BLaER1 treated with 17β-estradiol and CSF1 and Interleukin-3, amounts not matched to agents 10 nM and 100 nM (cell line): ENCODE results near the gene SUGP2.
"Not testable (repeated sequence)": the region's sequence is repeated elsewhere in the genome, so short reads cannot be mapped to it uniquely, and the experiment has no call there.

Experiments
- H3K27ac ChIP-seq, 11 experiments: shearing (Covaris generic); formaldehyde crosslinking; 2 replicates each; pipeline ENCODE4 v1.8.1; 2022
- H3K27me3 ChIP-seq, 11 experiments: shearing (Covaris generic); formaldehyde crosslinking; 2 replicates each; pipeline ENCODE4 v1.8.1; 2022
- H3K36me3 ChIP-seq, 11 experiments: shearing (Covaris generic); formaldehyde crosslinking; 2 replicates each; pipeline ENCODE4 v1.8.1; 2022
- H3K4me1 ChIP-seq, 10 experiments: shearing (Covaris generic); formaldehyde crosslinking; 2 replicates each; pipeline ENCODE4 v1.8.1; 2022
- H3K4me2 ChIP-seq, 11 experiments: shearing (Covaris generic); formaldehyde crosslinking; 2 replicates each; pipeline ENCODE4 v1.8.1; 2022
- H3K4me3 ChIP-seq, 10 experiments: shearing (Covaris generic); formaldehyde crosslinking; 2 replicates each; pipeline ENCODE4 v1.8.1; 2022
- H3K9ac ChIP-seq, 11 experiments: shearing (Covaris generic); formaldehyde crosslinking; 2 replicates each; pipeline ENCODE4 v1.8.1; 2022
- H3K9me3 ChIP-seq, 11 experiments: shearing (Covaris generic); formaldehyde crosslinking; replicated peaks in 1 of 11; 2 replicates each; pipeline ENCODE4 v1.8.1; 2022
- H4K20me1 ChIP-seq, 11 experiments: shearing (Covaris generic); formaldehyde crosslinking; 2 replicates each; pipeline ENCODE4 v1.8.1; 2022
- Cebpa-rat ChIP-seq, 11 experiments: shearing (Covaris generic); IDR thresholded peaks; 2 replicates each; pipeline ENCODE4 v1.8.1; 2022

SUGP2 gene

GRCh38 chr19:19033176-19033425 lies 216 bp downstream of the SUGP2 start:
- H3K27ac ChIP-seq: peak overlapping the region; percentile 90 to 100 (median 98)
- H3K9me3 ChIP-seq: peaks cover 6 to 20% (median 15%) of the 10 kb centered on the region in 11 experiments; a peak in 21 of 22 replicates
- peaks cover 25 to 80% (median 68%) of the 10 kb centered on the region in 11 experiments; a peak in 21 of 22 replicates for H4K20me1 ChIP-seq
- TF ChIP-seq Cebpa-rat (IDR thresholded peaks at IDR 0.05): no peak
- peak overlapping the region; percentile 96 to 100 (median 98) for H3K9ac ChIP-seq
- peak overlapping the region; percentile 82 to 100 (median 95) for H3K4me3 ChIP-seq
- peak overlapping the region; percentile 74 to 95 (median 88) for H3K4me2 ChIP-seq
- peaks cover 33 to 48% (median 41%) of the 10 kb centered on the region in 10 experiments for H3K4me1 ChIP-seq
- peaks cover 40 to 70% (median 63%) of the 10 kb centered on the region in 11 experiments for H3K36me3 ChIP-seq
- H3K27me3 ChIP-seq: no peaks in the 10 kb centered on the region

GRCh38 chr19:19032420-19033175 lies 719 bp downstream of the SUGP2 start:
- peaks cover 33 to 48% (median 41%) of the 10 kb centered on the region in 10 experiments for H3K4me1 ChIP-seq

DNA sequence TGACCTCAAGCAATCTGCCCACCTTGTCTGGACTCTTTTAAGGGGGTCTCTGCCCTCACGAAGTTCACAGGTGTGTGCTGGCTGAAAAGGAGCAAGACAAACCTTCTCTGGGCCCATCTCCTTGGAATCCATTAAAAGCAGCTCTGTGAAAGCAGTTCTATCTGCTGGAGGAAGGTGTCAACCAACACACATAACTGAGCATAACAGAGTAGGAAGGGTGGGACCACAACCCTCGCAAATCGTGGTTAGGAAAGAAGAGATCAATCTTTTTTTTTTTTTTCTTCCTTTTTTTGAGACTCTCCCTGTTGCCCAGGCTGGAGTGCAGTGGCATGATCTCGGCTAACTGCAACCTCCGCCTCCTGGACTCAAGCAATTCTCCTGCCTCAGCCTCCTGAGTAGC lies 1.4 kb downstream of the SUGP2 start:
- H3K4me2 ChIP-seq: peak overlapping the region; percentile 74 to 95 (median 88)
- peak overlapping the region; percentile 96 to 100 (median 98) for H3K9ac ChIP-seq
- no peaks in the 10 kb centered on the region for H3K27me3 ChIP-seq
- peak overlapping the region; percentile 82 to 100 (median 95) for H3K4me3 ChIP-seq
- peaks cover 41 to 70% (median 63%) of the 10 kb centered on the region in 11 experiments for H3K36me3 ChIP-seq
- H4K20me1 ChIP-seq: peaks cover 36 to 80% (median 72%) of the 10 kb centered on the region in 11 experiments; a peak in 21 of 22 replicates
- peak overlapping the region in 9 of 11 experiments; percentile 93 to 100 (median 98); a peak in 16 of 22 replicates for H3K27ac ChIP-seq
- H3K9me3 ChIP-seq: peaks cover 0 to 8% (median 3%) of the 10 kb centered on the region in 11 experiments; a peak in 14 of 22 replicates
- peaks cover 33 to 48% (median 41%) of the 10 kb centered on the region in 10 experiments for H3K4me1 ChIP-seq
- no peak for TF ChIP-seq Cebpa-rat (IDR thresholded peaks at IDR 0.05)

More at GRCh38 chr19:19032420-19033175, 719 bp downstream of the SUGP2 start:
- Histone ChIP-seq H4K20me1 (peaks cover 30 to 80% (median 69%) of the 10 kb centered on the region in 11 experiments; a peak in 21 of 22 replicates), H3K36me3 (peaks cover 40 to 70% (median 63%) of the 10 kb centered on the region in 11 experiments), H3K9me3 (peaks cover 1 to 15% (median 10%) of the 10 kb centered on the region in 11 experiments; a peak in 21 of 22 replicates), H3K9ac (peak overlapping the region; percentile 96 to 100 (median 98)), H3K27ac (peak overlapping the region; percentile 90 to 100 (median 98)), H3K4me2 (peak overlapping the region; percentile 74 to 95 (median 88)), H3K27me3 (no peaks in the 10 kb centered on the region), H3K4me3 (peak overlapping the region; percentile 82 to 100 (median 95))
- no peak for TF ChIP-seq Cebpa-rat (IDR thresholded peaks at IDR 0.05)

DNA sequence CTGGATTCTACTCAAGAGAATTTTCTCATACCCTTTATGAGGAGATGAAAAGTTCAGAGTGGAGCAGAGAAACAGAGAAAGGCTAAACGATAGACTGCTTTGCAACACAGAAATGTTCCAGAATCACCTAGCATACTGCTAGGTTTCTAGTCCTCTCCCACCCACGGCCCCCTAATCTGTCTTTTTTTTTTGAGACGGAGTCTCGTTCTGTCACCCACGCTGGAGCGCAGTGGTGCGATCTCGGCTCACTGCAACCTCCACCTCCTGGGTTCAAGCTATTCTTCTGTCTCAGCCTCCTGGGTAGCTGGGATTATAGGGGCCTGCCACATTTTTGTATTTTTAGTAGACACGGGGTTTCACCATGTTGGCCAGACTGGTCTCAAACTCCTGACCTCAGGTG lies 4.8 kb downstream of the SUGP2 start:
- peaks cover 13 to 27% (median 18%) of the 10 kb centered on the region in 10 experiments for H3K4me1 ChIP-seq
- no peaks in the 10 kb centered on the region for H3K9me3 ChIP-seq
- H3K36me3 ChIP-seq: peaks cover 75 to 86% (median 81%) of the 10 kb centered on the region in 11 experiments
- H3K4me2 ChIP-seq: no peak overlapping the region
- H3K27me3 ChIP-seq: no peaks in the 10 kb centered on the region
- no peak overlapping the region for H3K27ac ChIP-seq
- peaks cover 55 to 92% (median 85%) of the 10 kb centered on the region in 11 experiments; a peak in 21 of 22 replicates for H4K20me1 ChIP-seq
- TF ChIP-seq Cebpa-rat (IDR thresholded peaks at IDR 0.05): no peak
- H3K4me3 ChIP-seq: no peak overlapping the region
- H3K9ac ChIP-seq: peak overlapping the region in 4 of 11 experiments; percentile 4 to 44 (median 26); a peak in 6 of 22 replicates

- Histone ChIP-seq H3K27ac (no peak overlapping the region), H3K36me3 (peaks cover 88 to 98% (median 94%) of the 10 kb centered on the region in 11 experiments), H3K27me3 (no peaks in the 10 kb centered on the region), H3K4me2 (no peak overlapping the region), H3K9ac (peak overlapping the region in 2 of 11 experiments; percentile 12 to 22; a peak in 1 of 22 replicates), H3K4me1 (peaks cover 21 to 39% (median 28%) of the 10 kb centered on the region in 10 experiments), H3K4me3 (no peak overlapping the region), H4K20me1 (peaks cover 68 to 100% (median 97%) of the 10 kb centered on the region in 11 experiments), H3K9me3 (no peaks in the 10 kb centered on the region)
- no peak for TF ChIP-seq Cebpa-rat (IDR thresholded peaks at IDR 0.05)
Observed at GRCh38 chr19:19027228-19027627, 6.1 kb downstream of the SUGP2 start.

DNA sequence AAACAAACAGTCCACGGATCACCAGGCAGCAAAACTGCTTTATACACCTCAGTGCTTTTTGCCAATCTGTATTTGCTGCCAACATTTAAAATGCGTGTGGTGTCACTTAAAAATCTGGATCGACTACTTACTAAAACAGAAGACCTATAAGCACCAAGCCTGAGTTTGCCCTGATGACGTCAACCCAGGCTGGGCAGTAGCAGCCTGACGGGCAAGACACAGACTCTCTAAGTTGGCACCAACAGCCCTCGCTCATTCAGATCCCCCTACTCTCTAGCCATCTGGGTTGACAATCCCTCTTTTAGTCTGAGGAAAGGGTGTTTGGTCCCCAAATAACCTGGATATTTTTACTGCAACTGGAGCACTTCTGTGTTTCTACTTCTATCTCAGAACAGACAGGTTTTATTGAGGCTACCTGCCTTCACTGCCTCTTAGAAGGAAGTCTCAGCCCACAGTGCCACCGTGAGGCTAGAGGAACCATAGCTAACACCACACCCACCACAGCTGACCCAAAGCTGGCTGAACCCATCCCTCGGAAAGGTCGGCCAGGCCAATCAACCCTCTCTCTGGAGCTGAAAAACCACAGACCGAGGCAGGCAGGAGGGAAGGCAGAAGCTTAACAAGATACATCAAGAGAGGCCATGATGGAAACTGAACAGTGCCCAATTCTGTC lies 6.9 kb downstream of the SUGP2 start:
- H3K27me3 ChIP-seq: no peaks in the 10 kb centered on the region
- H3K9ac ChIP-seq: peak overlapping the region in 3 of 11 experiments; percentile 12 to 39 (median 23); a peak in 3 of 22 replicates
- no peaks in the 10 kb centered on the region for H3K9me3 ChIP-seq
- H4K20me1 ChIP-seq: peaks cover 68 to 100% (median 97%) of the 10 kb centered on the region in 11 experiments
- no peak overlapping the region for H3K4me3 ChIP-seq
- no peak overlapping the region for H3K4me2 ChIP-seq
- peaks cover 95 to 100% (median 100%) of the 10 kb centered on the region in 11 experiments for H3K36me3 ChIP-seq
- TF ChIP-seq Cebpa-rat (IDR thresholded peaks at IDR 0.05): no peak
- H3K4me1 ChIP-seq: peaks cover 14 to 34% (median 20%) of the 10 kb centered on the region in 10 experiments
- no peak overlapping the region for H3K27ac ChIP-seq

- Histone ChIP-seq H3K27ac (no peak overlapping the region), H3K9me3 (no peaks in the 10 kb centered on the region), H3K36me3 (peaks cover 97 to 100% (median 99%) of the 10 kb centered on the region in 11 experiments), H4K20me1 (peaks cover 63 to 100% (median 97%) of the 10 kb centered on the region in 11 experiments), H3K27me3 (no peaks in the 10 kb centered on the region), H3K4me3 (no peak overlapping the region), H3K4me2 (no peak overlapping the region), H3K9ac (peak overlapping the region in 3 of 11 experiments; percentile 1 to 26 (median 11); a peak in 5 of 22 replicates), H3K4me1 (peaks cover 11 to 32% (median 14%) of the 10 kb centered on the region in 10 experiments; a peak in 19 of 20 replicates)
- TF ChIP-seq Cebpa-rat (IDR thresholded peaks at IDR 0.05): no peak
Observed at GRCh38 chr19:19025861-19026260, 7.5 kb downstream of the SUGP2 start.

- H3K4me3 ChIP-seq, H3K9me3 ChIP-seq, H3K27me3 ChIP-seq: not testable (repeated sequence)
- H3K4me2 ChIP-seq: peak overlapping the region in 8 of 11 experiments; percentile 1 to 41 (median 22); a peak in 10 of 22 replicates
- H4K20me1 ChIP-seq: peaks cover 59 to 100% (median 98%) of the 10 kb centered on the region in 11 experiments
- H3K36me3 ChIP-seq: peaks cover 82 to 100% (median 93%) of the 10 kb centered on the region in 11 experiments
- 0 out of 22 replicates have a peak overlapping the region, but pooled peaks of 1 of the 11 experiments have one; percentile 2 for H3K27ac ChIP-seq
- peak overlapping the region in 4 of 11 experiments; percentile 19 to 40 (median 32); a peak in 4 of 22 replicates for H3K9ac ChIP-seq
- peaks cover 11 to 27% (median 14%) of the 10 kb centered on the region in 10 experiments; a peak in 19 of 20 replicates for H3K4me1 ChIP-seq
Observed at GRCh38 chr19:19023376-19023775, 9.9 kb downstream of the SUGP2 start.
